Parathyroid adenoma (tissue), 2 donors: Measurements from ENCODE around the gene CEP162.
"Not testable (repeated sequence)": the region's sequence is repeated elsewhere in the genome, so short reads cannot be mapped to it uniquely, and the experiment has no call there.

ENCODE experiments used
- H2AFZ ChIP-seq: fragments of 300-600 bp; sonication (generic); one replicate; pipeline ENCODE4 v1.7.0; 2017; ENCODE audit warnings: antibody characterized with exemption, mild to moderate bottlenecking
- H3K27ac ChIP-seq: fragments of 300-600 bp; sonication (generic); one replicate; pipeline ENCODE4 v1.7.0; 2017
- H3K27me3 ChIP-seq: fragments of 300-600 bp; sonication (generic); one replicate; pipeline ENCODE4 v1.7.0; 2017; ENCODE audit warnings: low read length; ENCODE audit not compliant: control insufficient read depth, insufficient read depth
- H3K36me3 ChIP-seq: fragments of 300-600 bp; sonication (generic); one replicate; pipeline ENCODE4 v1.7.0; 2017; ENCODE audit warnings: low read length; ENCODE audit not compliant: control insufficient read depth, insufficient read depth
- H3K4me1 ChIP-seq: fragments of 300-600 bp; sonication (generic); one replicate; pipeline ENCODE4 v1.7.0; 2017; ENCODE audit warnings: control low read depth
- H3K4me2 ChIP-seq: fragments of 300-600 bp; sonication (generic); one replicate; pipeline ENCODE4 v1.7.0; 2017; ENCODE audit warnings: low read length
- H3K4me3 ChIP-seq: fragments of 300-600 bp; sonication (generic); one replicate; pipeline ENCODE4 v1.7.0; 2017; ENCODE audit warnings: low read depth, low read length
- H3K79me2 ChIP-seq: fragments of 300-600 bp; sonication (generic); one replicate; pipeline ENCODE4 v1.7.0; 2017; ENCODE audit warnings: control low read depth
- H3K9ac ChIP-seq: fragments of 300-600 bp; sonication (generic); one replicate; pipeline ENCODE4 v1.7.0; 2017; ENCODE audit warnings: mild to moderate bottlenecking
- H3K9me3 ChIP-seq: fragments of 300-600 bp; sonication (generic); one replicate; pipeline ENCODE4 v1.7.0; 2017; ENCODE audit warnings: low read length; ENCODE audit not compliant: control insufficient read depth
- CTCF ChIP-seq: fragments of 300-600 bp; sonication (generic); IDR thresholded peaks from one replicate; pipeline ENCODE4 v1.7.0; 2017; ENCODE audit warnings: antibody characterized with exemption, mild to moderate bottlenecking
- donor health status: primary hyperparathyroidism.

Gene CEP162

GRCh38 chr6:84119277-84119676 lies 108.2 kb downstream of the CEP162 start:
- Histone ChIP-seq H3K4me1 (no peaks in the 10 kb centered on the region), H3K4me3 (no peak overlapping the region), H3K27me3 (no peaks in the 10 kb centered on the region), H3K9me3 (no peaks in the 10 kb centered on the region), H3K27ac (no peak overlapping the region), H3K9ac (no peak overlapping the region), H3K36me3 (no peaks in the 10 kb centered on the region), H3K4me2 (no peak overlapping the region), H2AFZ (no peak overlapping the region), H3K79me2 (no peaks in the 10 kb centered on the region)
- no peak for TF ChIP-seq CTCF

GRCh38 chr6:84118191-84118590 lies 109.3 kb downstream of the CEP162 start:
- Histone ChIP-seq H2AFZ (no peak overlapping the region), H3K4me3 (no peak overlapping the region), H3K4me1 (no peaks in the 10 kb centered on the region), H3K9me3 (no peaks in the 10 kb centered on the region), H3K27ac (no peak overlapping the region), H3K9ac (no peak overlapping the region), H3K27me3 (no peaks in the 10 kb centered on the region), H3K79me2 (no peaks in the 10 kb centered on the region), H3K36me3 (no peaks in the 10 kb centered on the region), H3K4me2 (no peak overlapping the region)
- no peak for TF ChIP-seq CTCF

GRCh38 chr6:84114933-84115594 lies 112.4 kb downstream of the CEP162 start:
- H3K4me3 ChIP-seq, H3K9ac ChIP-seq, H3K4me2 ChIP-seq, H3K79me2 ChIP-seq, H2AFZ ChIP-seq, H3K27me3 ChIP-seq, H3K4me1 ChIP-seq, H3K36me3 ChIP-seq, H3K9me3 ChIP-seq, H3K27ac ChIP-seq: not testable (repeated sequence)

GRCh38 chr6:84111351-84111750 lies 116.1 kb downstream of the CEP162 start:
- not testable (repeated sequence) for H3K9ac ChIP-seq, H2AFZ ChIP-seq, H3K4me3 ChIP-seq, H3K27me3 ChIP-seq, H3K27ac ChIP-seq, H3K9me3 ChIP-seq, H3K36me3 ChIP-seq, H3K4me2 ChIP-seq, H3K4me1 ChIP-seq, H3K79me2 ChIP-seq

- Histone ChIP-seq H3K4me3 (no peak overlapping the region), H3K4me2 (no peak overlapping the region), H3K79me2 (no peaks in the 10 kb centered on the region), H3K9ac (no peak overlapping the region), H2AFZ (no peak overlapping the region), H3K27me3 (no peaks in the 10 kb centered on the region), H3K27ac (no peak overlapping the region), H3K9me3 (no peaks in the 10 kb centered on the region), H3K36me3 (no peaks in the 10 kb centered on the region), H3K4me1 (no peaks in the 10 kb centered on the region)
- TF ChIP-seq CTCF = no peak
Measured at GRCh38 chr6:84107495-84107894, 119.9 kb downstream of the CEP162 start.

- not testable (repeated sequence) for H3K27me3 ChIP-seq, H3K4me2 ChIP-seq, H2AFZ ChIP-seq, H3K9me3 ChIP-seq, H3K79me2 ChIP-seq, H3K4me1 ChIP-seq, H3K4me3 ChIP-seq, H3K36me3 ChIP-seq, H3K27ac ChIP-seq, H3K9ac ChIP-seq
Measured at GRCh38 chr6:84105215-84105924, 122.1 kb downstream of the CEP162 start.
